Measurements from ENCODE around the gene FARSA. TPM values are rescaled to one million over a fixed set of nuclear protein-coding genes. Genes with fewer than 3 reads are reported as not detected.

FARSA gene
- total and polyA plus RNA-seq, 2 of the 13 experiments (the other 11 are each of a cell fraction or from before 2014, with no cell fraction given) = 25.9 to 72.0 TPM

DNA sequence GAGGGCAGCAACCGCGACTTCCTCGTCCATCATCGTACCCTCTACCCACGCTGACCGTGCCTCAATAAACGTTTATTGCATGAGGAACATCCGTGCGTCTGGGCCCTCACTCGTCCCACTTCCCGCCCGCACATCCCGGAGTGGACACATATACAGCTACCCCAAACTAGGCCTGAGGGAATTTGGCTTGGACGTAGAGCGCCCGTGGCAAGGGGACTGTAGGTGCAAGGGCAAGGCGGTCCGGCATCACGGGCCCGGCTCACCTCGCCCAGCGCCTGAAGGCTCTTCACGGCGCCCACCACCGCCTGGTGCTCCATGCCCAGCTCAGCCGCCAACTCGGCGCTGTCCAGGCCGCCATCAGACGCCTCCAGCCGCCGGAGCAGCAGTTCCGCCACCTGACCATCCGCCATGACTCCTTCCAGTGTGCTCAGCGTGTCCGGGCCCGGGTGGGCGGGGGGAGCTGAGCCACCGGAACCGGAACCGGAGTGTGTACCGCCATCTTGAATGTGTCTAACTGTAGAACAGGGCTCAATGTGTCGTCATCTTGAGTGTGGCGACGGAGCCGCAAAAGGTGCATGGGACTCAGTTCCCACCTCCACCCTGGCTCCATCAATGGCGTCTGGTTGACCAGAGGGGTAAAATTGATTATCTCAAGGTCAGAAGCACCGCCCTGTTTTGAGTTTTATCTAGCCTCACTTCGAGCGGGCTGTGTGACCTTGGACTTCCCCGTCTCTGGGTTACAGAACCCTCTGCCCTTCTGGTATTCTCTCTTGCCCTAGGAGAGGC lies at the start of gene FARSA (continued):
- TF ChIP-seq, protein P1, sequence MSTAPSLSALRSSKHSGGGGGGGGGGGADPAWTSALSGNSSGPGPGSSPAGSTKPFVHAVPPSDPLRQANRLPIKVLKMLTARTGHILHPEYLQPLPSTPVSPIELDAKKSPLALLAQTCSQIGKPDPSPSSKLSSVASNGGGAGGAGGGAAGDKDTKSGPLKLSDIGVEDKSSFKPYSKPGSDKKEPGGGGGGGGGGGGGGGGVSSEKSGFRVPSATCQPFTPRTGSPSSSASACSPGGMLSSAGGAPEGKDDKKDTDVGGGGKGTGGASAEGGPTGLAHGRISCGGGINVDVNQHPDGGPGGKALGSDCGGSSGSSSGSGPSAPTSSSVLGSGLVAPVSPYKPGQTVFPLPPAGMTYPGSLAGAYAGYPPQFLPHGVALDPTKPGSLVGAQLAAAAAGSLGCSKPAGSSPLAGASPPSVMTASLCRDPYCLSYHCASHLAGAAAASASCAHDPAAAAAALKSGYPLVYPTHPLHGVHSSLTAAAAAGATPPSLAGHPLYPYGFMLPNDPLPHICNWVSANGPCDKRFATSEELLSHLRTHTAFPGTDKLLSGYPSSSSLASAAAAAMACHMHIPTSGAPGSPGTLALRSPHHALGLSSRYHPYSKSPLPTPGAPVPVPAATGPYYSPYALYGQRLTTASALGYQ (CRISPR knock-in tag; IDR thresholded peaks at IDR 0.05) = no peak
- TF ChIP-seq FOXA1 (IDR thresholded peaks at IDR 0.05) = no peak
- no peak for TF ChIP-seq FOXA1 (CRISPR knock-in tag; IDR thresholded peaks at IDR 0.05)
- TF ChIP-seq, protein P2, sequence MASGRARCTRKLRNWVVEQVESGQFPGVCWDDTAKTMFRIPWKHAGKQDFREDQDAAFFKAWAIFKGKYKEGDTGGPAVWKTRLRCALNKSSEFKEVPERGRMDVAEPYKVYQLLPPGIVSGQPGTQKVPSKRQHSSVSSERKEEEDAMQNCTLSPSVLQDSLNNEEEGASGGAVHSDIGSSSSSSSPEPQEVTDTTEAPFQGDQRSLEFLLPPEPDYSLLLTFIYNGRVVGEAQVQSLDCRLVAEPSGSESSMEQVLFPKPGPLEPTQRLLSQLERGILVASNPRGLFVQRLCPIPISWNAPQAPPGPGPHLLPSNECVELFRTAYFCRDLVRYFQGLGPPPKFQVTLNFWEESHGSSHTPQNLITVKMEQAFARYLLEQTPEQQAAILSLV (CRISPR knock-in tag; IDR thresholded peaks at IDR 0.05; ENCODE audit: borderline replicate concordance) = peak; percentile 73; the same call in 1 of the 2 replicates
- no peak for TF ChIP-seq ZBTB7B (CRISPR knock-in tag; IDR thresholded peaks at IDR 0.05)
- TF ChIP-seq NFE2 (CRISPR knock-in tag; IDR thresholded peaks at IDR 0.05) = no peak
- TF ChIP-seq ZFP36L2 (CRISPR knock-in tag; IDR thresholded peaks at IDR 0.05) = peak; percentile 54; the same call in 1 of the 2 replicates
- TF ChIP-seq MED8 (CRISPR knock-in tag; IDR thresholded peaks at IDR 0.05; ENCODE audit: insufficient replicate concordance) = peak; percentile 67
- no peak for TF ChIP-seq RFXANK (CRISPR knock-in tag; IDR thresholded peaks at IDR 0.05)
- TF ChIP-seq, protein P3, sequence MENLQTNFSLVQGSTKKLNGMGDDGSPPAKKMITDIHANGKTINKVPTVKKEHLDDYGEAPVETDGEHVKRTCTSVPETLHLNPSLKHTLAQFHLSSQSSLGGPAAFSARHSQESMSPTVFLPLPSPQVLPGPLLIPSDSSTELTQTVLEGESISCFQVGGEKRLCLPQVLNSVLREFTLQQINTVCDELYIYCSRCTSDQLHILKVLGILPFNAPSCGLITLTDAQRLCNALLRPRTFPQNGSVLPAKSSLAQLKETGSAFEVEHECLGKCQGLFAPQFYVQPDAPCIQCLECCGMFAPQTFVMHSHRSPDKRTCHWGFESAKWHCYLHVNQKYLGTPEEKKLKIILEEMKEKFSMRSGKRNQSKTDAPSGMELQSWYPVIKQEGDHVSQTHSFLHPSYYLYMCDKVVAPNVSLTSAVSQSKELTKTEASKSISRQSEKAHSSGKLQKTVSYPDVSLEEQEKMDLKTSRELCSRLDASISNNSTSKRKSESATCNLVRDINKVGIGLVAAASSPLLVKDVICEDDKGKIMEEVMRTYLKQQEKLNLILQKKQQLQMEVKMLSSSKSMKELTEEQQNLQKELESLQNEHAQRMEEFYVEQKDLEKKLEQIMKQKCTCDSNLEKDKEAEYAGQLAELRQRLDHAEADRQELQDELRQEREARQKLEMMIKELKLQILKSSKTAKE (CRISPR knock-in tag; IDR thresholded peaks at IDR 0.05; ENCODE audit: borderline replicate concordance) = no peak
- TF ChIP-seq HNRNPUL1 (IDR thresholded peaks at IDR 0.05; ENCODE audit: low read depth, low read length) = no peak
- no peak for TF ChIP-seq TP53 (CRISPR knock-in tag; conservative IDR thresholded peaks at IDR 0.05)
- no peak for TF ChIP-seq SRSF9 (IDR thresholded peaks at IDR 0.05; ENCODE audit: borderline replicate concordance, insufficient read depth, low read depth, low read length, poor library complexity, severe bottlenecking)
- peak; percentile 63; the same call in 1 of the 2 replicates for TF ChIP-seq MEIS1 (CRISPR knock-in tag; IDR thresholded peaks at IDR 0.05; ENCODE audit: borderline replicate concordance)
- 0 out of 2 replicates have a peak, but pooled peaks have one; percentile 54 for TF ChIP-seq ZBTB21 (CRISPR knock-in tag; IDR thresholded peaks at IDR 0.05)
- TF ChIP-seq ZNF816 (CRISPR knock-in tag; IDR thresholded peaks at IDR 0.05; ENCODE audit: borderline replicate concordance) = no peak
- no peak for TF ChIP-seq FOXM1 (CRISPR knock-in tag; IDR thresholded peaks at IDR 0.05)
- peak; percentile 86; the same call in 1 of the 2 replicates for TF ChIP-seq ZNF230 (CRISPR knock-in tag; IDR thresholded peaks at IDR 0.05)
- no peak for TF ChIP-seq RARG (CRISPR knock-in tag; IDR thresholded peaks at IDR 0.05; ENCODE audit: low read depth)
- no peak for TF ChIP-seq FOXJ3 (CRISPR knock-in tag; IDR thresholded peaks at IDR 0.05; ENCODE audit: borderline replicate concordance)
- TF ChIP-seq ZNF746 (CRISPR knock-in tag; IDR thresholded peaks at IDR 0.05) = no peak
- no peak for TF ChIP-seq ZKSCAN8 (CRISPR knock-in tag; IDR thresholded peaks at IDR 0.05; ENCODE audit: borderline replicate concordance)
- no peak for TF ChIP-seq FOSL1 (CRISPR knock-in tag; IDR thresholded peaks at IDR 0.05; ENCODE audit: borderline replicate concordance)
- peak; percentile 93 for TF ChIP-seq GABPA (IDR thresholded peaks at IDR 0.05; ENCODE audit: low read depth, low read length)
- TF ChIP-seq GABPA (CRISPR knock-in tag; IDR thresholded peaks at IDR 0.05; ENCODE audit: low read depth) = peak; percentile 99

Measured in HepG2 (cell line).